BE2C (cell line): Measurements from ENCODE around the gene LRP1.
A peak's percentile ranks its signal among the peaks of the same experiment; 100 is the strongest.

ENCODE experiments used
- DNase-seq: peaks from one replicate; pipeline ENCODE4 v3.0.0-alpha.2; 2020
- H3K27me3 ChIP-seq: fragments of 250-450 bp; sonication (Bioruptor Pico); 2 replicates; pipeline ENCODE4 v1.5.1; 2020; ENCODE audit warnings: mild to moderate bottlenecking
- H3K36me3 ChIP-seq: fragments of 250-450 bp; sonication (Bioruptor Pico); 2 replicates; pipeline ENCODE4 v1.5.1; 2020; ENCODE audit warnings: mild to moderate bottlenecking
- H3K4me1 ChIP-seq: fragments of 250-450 bp; sonication (Bioruptor Pico); 2 replicates; pipeline ENCODE4 v1.5.1; 2020
- H3K4me3 ChIP-seq: 2 replicates; pipeline ENCODE4 v1.5.1; 2011; ENCODE audit warnings: low read depth, low read length
- H3K9me3 ChIP-seq: fragments of 250-450 bp; sonication (Bioruptor Pico); 2 replicates; pipeline ENCODE4 v1.5.1; 2020
- TF ChIP-seq, protein P1 (sequence below): IDR thresholded peaks from 2 replicates; pipeline ENCODE4 v1.5.1; 2012; ENCODE audit warnings: mild to moderate bottlenecking, low read depth, low read length

Gene LRP1

DNA sequence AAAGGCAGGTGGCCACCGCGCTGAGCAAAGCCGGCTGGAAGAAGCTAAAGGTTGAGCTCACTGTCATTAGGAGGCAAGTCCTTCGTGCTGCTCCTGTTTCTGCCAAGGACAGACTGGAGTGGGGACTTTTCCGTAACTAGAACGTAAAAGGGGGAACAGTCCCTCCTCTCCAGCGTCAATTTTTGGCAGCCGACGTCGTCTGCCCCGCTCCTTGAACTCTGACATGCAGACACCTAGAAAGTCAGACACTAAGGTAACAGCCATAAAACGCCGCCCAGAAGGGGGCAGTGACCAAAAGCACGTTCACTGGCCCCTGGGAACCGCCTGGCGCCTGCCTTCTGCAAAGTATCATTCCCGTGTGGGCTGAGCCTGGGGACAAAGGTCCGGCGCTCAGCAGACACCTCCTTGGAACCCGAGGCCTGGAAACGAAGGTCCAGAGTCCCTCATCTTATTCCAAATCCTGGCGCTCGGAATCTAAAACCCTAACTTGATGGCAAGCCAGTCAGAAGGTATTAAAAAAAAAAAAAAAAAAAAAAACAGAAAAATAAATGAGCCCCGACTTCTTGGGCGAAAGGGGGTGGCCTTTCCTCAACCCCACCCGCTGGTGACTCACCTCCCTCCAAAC, 1.1 kb upstream of the LRP1 start:
- Histone ChIP-seq H3K36me3 (no peaks in the 10 kb centered on the region), H3K4me1 (peaks cover 5% of the 10 kb centered on the region; the same call in 1 of the 2 replicates), H3K4me3 (peak overlapping the region; percentile 87), H3K27me3 (no peaks in the 10 kb centered on the region), H3K9me3 (no peaks in the 10 kb centered on the region)
- TF ChIP-seq, protein P1, sequence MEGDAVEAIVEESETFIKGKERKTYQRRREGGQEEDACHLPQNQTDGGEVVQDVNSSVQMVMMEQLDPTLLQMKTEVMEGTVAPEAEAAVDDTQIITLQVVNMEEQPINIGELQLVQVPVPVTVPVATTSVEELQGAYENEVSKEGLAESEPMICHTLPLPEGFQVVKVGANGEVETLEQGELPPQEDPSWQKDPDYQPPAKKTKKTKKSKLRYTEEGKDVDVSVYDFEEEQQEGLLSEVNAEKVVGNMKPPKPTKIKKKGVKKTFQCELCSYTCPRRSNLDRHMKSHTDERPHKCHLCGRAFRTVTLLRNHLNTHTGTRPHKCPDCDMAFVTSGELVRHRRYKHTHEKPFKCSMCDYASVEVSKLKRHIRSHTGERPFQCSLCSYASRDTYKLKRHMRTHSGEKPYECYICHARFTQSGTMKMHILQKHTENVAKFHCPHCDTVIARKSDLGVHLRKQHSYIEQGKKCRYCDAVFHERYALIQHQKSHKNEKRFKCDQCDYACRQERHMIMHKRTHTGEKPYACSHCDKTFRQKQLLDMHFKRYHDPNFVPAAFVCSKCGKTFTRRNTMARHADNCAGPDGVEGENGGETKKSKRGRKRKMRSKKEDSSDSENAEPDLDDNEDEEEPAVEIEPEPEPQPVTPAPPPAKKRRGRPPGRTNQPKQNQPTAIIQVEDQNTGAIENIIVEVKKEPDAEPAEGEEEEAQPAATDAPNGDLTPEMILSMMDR = peak; percentile 54
- peak; percentile 74 for DNase-seq

DNA sequence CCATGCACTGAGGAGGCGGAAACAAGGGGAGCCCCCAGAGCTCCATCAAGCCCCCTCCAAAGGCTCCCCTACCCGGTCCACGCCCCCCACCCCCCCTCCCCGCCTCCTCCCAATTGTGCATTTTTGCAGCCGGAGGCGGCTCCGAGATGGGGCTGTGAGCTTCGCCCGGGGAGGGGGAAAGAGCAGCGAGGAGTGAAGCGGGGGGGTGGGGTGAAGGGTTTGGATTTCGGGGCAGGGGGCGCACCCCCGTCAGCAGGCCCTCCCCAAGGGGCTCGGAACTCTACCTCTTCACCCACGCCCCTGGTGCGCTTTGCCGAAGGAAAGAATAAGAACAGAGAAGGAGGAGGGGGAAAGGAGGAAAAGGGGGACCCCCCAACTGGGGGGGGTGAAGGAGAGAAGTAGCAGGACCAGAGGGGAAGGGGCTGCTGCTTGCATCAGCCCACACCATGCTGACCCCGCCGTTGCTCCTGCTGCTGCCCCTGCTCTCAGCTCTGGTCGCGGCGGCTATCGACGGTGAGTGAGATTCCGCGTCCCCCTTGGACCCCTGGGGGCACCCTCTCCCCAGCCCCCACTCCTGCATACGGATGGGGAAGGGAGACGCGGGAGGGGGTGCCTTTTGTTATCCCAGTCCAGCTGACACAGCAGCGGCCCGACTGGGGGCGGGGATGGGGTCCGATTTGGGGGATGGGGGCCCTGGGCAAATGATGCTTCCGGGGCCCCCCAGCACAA, 400 bp downstream of the LRP1 start:
- H3K4me3 ChIP-seq = peak overlapping the region; percentile 87
- H3K9me3 ChIP-seq = no peaks in the 10 kb centered on the region
- H3K27me3 ChIP-seq = no peaks in the 10 kb centered on the region
- DNase-seq = no peak
- TF ChIP-seq, protein P1 = no peak
- no peaks in the 10 kb centered on the region for H3K36me3 ChIP-seq
- peaks cover 5% of the 10 kb centered on the region; the same call in 1 of the 2 replicates for H3K4me1 ChIP-seq

DNA sequence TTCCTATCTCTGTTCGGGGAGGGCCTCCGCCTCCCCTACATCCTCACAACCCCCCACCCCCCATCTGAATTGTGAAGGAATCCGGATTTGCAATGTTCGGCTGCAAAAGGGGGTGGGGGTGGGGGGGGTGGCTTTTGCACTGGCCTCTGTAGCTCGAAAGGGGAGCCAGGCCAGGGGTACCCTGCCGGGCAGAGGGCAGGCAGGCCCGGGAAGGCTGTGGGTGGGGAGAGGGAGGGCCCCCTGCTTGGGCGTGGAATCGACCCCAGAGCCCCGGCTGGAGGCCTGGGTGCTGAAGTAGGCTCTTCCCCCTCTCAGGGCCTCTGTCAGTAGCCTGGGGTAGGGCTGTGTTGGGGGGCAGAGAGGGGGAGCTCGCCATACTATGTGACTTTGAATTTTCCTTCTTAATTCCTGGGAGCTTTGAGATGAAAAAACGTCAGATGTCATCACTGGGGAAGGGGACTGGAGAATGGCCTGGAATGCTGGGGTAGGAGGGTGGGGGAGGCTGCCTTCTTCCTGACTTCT, 1.1 kb downstream of the LRP1 start:
- DNase-seq = no peak
- Histone ChIP-seq H3K9me3 (no peaks in the 10 kb centered on the region), H3K4me1 (peaks cover 5% of the 10 kb centered on the region; the same call in 1 of the 2 replicates), H3K27me3 (no peaks in the 10 kb centered on the region), H3K36me3 (no peaks in the 10 kb centered on the region), H3K4me3 (peak overlapping the region; percentile 87)
- TF ChIP-seq, protein P1 = no peak

DNA sequence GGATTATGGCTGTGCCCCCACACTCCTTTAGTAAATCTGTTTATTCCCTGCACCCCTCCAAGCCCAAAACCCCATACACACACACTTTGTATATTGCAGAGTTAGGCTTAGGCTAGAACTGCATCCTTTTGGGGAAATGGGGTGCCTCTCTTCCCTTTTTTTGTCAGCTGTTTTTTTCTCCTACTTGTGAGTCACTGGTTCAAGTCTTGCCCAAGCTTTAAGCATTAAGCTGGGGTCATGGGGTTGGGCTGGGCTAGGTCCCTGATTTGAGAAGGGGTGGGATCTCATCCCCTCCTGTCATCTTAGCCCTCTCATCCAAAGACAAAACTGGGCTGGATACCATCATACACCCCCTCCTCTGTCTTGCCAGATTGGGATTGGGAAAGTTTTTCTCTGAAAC, 1.6 kb downstream of the LRP1 start:
- Histone ChIP-seq H3K9me3 (no peaks in the 10 kb centered on the region), H3K4me3 (no peak overlapping the region), H3K36me3 (no peaks in the 10 kb centered on the region), H3K27me3 (no peaks in the 10 kb centered on the region), H3K4me1 (peaks cover 5% of the 10 kb centered on the region; the same call in 1 of the 2 replicates)
- TF ChIP-seq, protein P1 = no peak
- no peak for DNase-seq

DNA sequence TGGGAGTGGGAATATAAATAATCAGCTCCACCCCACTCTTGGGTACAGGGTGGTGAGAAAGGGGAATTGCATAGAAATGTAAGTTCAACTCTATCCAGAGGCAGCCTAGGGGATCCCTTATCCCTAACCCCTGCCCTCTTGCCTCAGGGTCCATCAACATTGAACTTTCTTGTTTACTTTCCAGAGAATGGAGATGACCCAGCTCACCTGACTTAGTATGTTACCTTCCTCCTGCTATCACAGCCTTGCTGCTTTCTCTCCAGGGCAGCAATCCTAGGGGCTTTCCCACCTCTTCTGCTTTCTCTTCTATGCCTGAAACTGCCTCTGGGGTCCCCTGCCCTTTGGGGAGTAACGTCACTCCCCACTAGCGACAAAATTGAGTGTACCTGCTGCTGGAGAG, 2.7 kb downstream of the LRP1 start:
- TF ChIP-seq, protein P1 = no peak
- H3K27me3 ChIP-seq = no peaks in the 10 kb centered on the region
- no peaks in the 10 kb centered on the region for H3K36me3 ChIP-seq
- no peaks in the 10 kb centered on the region for H3K9me3 ChIP-seq
- no peak for DNase-seq
- no peak overlapping the region for H3K4me3 ChIP-seq
- peaks cover 5% of the 10 kb centered on the region for H3K4me1 ChIP-seq
